Skeletal muscle tissue (tissue), 4 donors: Measurements from ENCODE around the gene CAV1. TPM values are rescaled to one million over a fixed set of nuclear protein-coding genes. Genes with fewer than 3 reads are reported as not detected.
"Not testable (repeated sequence)": the region's sequence is repeated elsewhere in the genome, so short reads cannot be mapped to it uniquely, and the experiment has no call there.

Experiments
- H3K27ac ChIP-seq: one replicate; pipeline ENCODE4 v1.7.0; 2013; ENCODE audit warnings: mild to moderate bottlenecking, low read depth, low read length, inconsistent platforms
- H3K27me3 ChIP-seq, 3 donors: one replicate each; pipeline ENCODE4 v1.7.0; 2013; ENCODE audit warnings: low read length in 3 of 3; ENCODE audit not compliant: control insufficient read depth in 3 of 3, insufficient read depth in 3 of 3
- H3K36me3 ChIP-seq, 3 donors: one replicate each; pipeline ENCODE4 v1.7.0; 2013; ENCODE audit warnings: low read length in 3 of 3; ENCODE audit not compliant: control insufficient read depth in 3 of 3, insufficient read depth in 3 of 3
- H3K4me1 ChIP-seq, 3 donors: one replicate each; pipeline ENCODE4 v1.7.0; 2013; ENCODE audit warnings: low read length in 3 of 3, mild to moderate bottlenecking in 3 of 3; ENCODE audit not compliant: control insufficient read depth in 3 of 3, insufficient read depth in 3 of 3
- H3K4me3 ChIP-seq, 3 donors: one replicate each; pipeline ENCODE4 v1.7.0; 2013; ENCODE audit warnings: low read length in 3 of 3
- H3K9ac ChIP-seq, 3 donors: one replicate each; pipeline ENCODE4 v1.7.0; 2013; ENCODE audit warnings: low read length in 3 of 3, mild to moderate bottlenecking in 3 of 3, moderate library complexity in 2 of 3, low read depth in 1 of 3
- H3K9me3 ChIP-seq, 3 donors: one replicate each; pipeline ENCODE4 v1.7.0; 2013; ENCODE audit warnings: low read length in 3 of 3; ENCODE audit not compliant: control insufficient read depth in 3 of 3
- total RNA-seq: library from RNA; depleted of rRNA; stranded (reverse); fragments of >200 nt; gene quantifications from one replicate; pipeline ENCODE4 v1.2.3, GENCODE V29; 2014
- donor health status: Osteomylitis.

CAV1 gene
- 175 TPM for total RNA-seq

DNA sequence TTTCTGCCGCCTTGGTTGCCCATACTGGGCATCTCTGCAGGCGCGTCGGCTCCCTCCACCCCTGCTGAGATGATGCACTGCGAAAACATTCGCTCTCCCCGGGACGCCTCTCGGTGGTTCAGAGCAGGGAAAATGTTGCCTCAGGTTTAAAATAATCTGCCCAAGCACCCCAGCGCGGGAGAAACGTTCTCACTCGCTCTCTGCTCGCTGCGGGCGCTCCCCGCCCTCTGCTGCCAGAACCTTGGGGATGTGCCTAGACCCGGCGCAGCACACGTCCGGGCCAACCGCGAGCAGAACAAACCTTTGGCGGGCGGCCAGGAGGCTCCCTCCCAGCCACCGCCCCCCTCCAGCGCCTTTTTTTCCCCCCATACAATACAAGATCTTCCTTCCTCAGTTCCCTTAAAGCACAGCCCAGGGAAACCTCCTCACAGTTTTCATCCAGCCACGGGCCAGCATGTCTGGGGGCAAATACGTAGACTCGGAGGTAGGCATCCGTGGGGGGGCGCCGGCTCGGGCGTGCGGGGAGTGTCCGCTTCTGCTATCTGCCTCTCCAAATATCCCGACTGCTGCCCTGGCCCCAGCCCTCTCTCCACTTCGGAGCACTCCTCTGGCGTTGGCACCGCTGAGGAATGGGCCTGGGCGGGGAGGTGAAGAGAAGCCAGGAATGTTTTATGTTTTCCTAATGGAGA lies at the start of gene CAV1:
CAV1 (plus strand) TSS at position 428 of the 689 bp plus-strand sequence; CDS start at position 455, 27 bp downstream.
- peaks cover 20 to 22% (median 22%) of the 10 kb centered on the region in 3 donors for H3K4me1 ChIP-seq

GRCh38 chr7:116477625-116478024 lies 47.2 kb upstream of the CAV1 start:
- Histone ChIP-seq H3K36me3 (no peaks in the 10 kb centered on the region), H3K27ac (no peak overlapping the region), H3K4me1 (no peaks in the 10 kb centered on the region), H3K4me3 (no peak overlapping the region), H3K27me3 (no peaks in the 10 kb centered on the region), H3K9ac (no peak overlapping the region), H3K9me3 (no peaks in the 10 kb centered on the region)

More for the DNA sequence above, at the start of gene CAV1:
- H3K9ac ChIP-seq, result peak within 1 kb of the TSS; percentile 82 to 91 (median 88)
- no peaks in the 10 kb centered on the region for H3K36me3 ChIP-seq
- peak within 1 kb of the TSS; percentile 88 to 92 (median 88) for H3K4me3 ChIP-seq
- no peaks in the 10 kb centered on the region for H3K9me3 ChIP-seq
- H3K27me3 ChIP-seq, result peaks cover 0 to 18% (median 5%) of the 10 kb centered on the region in 3 donors
- H3K27ac ChIP-seq, result peak within 1 kb of the TSS; percentile 83

DNA sequence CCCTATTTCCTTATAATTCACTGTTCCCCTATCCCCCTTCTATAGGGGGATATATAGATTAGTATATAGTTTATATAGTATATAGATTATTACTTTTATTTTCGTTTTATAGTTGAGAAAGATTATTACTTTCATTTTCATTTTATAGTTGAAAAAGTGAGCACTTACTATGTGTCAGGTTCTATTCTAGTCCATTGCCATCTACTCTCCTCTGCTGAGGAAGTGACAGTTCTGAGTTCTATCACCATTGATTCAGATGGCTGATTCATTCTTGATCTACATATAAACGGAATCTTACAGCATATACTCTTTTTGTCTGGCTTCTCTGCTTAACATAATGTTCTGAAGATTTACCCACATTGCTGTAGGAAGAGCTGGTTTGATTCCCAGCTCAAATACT lies 46.0 kb upstream of the CAV1 start:
- Histone ChIP-seq H3K9ac (no peak overlapping the region), H3K36me3 (no peaks in the 10 kb centered on the region), H3K4me3 (no peak overlapping the region), H3K4me1 (no peaks in the 10 kb centered on the region), H3K27ac (no peak overlapping the region), H3K9me3 (no peaks in the 10 kb centered on the region), H3K27me3 (no peaks in the 10 kb centered on the region)

GRCh38 chr7:116483271-116483942 lies 41.4 kb upstream of the CAV1 start:
- no peak overlapping the region for H3K9ac ChIP-seq
- H3K4me1 ChIP-seq, result no peaks in the 10 kb centered on the region
- no peaks in the 10 kb centered on the region for H3K36me3 ChIP-seq
- H3K27ac ChIP-seq, result no peak overlapping the region
- no peak overlapping the region for H3K4me3 ChIP-seq
- H3K27me3 ChIP-seq, result no peaks in the 10 kb centered on the region
- H3K9me3 ChIP-seq, result no peaks in the 10 kb centered on the region

- not testable (repeated sequence) for H3K4me1 ChIP-seq, H3K4me3 ChIP-seq, H3K9ac ChIP-seq, H3K27me3 ChIP-seq, H3K9me3 ChIP-seq, H3K27ac ChIP-seq, H3K36me3 ChIP-seq
Observed at GRCh38 chr7:116484389-116484788, 40.4 kb upstream of the CAV1 start.

DNA sequence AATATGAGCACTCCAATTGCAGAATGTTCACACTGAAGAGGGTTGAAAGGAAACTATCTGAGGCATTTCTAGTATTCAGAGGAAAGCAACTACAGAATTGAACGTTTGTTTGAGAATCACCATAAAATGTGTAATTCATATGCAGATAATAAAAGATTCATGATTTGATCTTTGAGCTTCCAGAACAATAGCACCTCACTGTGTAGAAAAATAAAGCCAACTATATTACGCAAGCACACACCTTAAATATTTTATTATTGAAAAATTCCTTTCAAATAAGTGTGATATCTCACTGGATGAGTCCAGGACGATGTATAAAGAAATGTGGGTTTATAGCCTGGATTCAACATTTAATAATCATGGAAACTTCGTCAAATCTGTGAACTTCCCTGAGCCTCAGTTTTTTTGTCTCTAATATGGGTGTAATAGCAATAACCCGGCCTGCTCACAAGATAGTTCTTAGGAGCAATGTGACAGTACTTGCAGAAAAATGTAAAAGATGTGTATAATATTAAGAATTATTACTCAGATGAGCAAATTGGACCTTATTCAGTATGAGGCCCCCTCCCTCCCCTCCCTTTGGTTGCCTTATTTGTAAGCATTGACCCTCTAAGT lies 36.8 kb upstream of the CAV1 start:
- no peaks in the 10 kb centered on the region for H3K4me1 ChIP-seq
- H3K4me3 ChIP-seq, result no peak overlapping the region
- no peaks in the 10 kb centered on the region for H3K36me3 ChIP-seq
- H3K27me3 ChIP-seq, result no peaks in the 10 kb centered on the region
- H3K9me3 ChIP-seq, result no peaks in the 10 kb centered on the region
- no peak overlapping the region for H3K27ac ChIP-seq
- H3K9ac ChIP-seq, result no peak overlapping the region

- Histone ChIP-seq H3K4me3 (no peak overlapping the region), H3K9me3 (no peaks in the 10 kb centered on the region), H3K27ac (no peak overlapping the region), H3K9ac (no peak overlapping the region), H3K36me3 (no peaks in the 10 kb centered on the region), H3K4me1 (no peaks in the 10 kb centered on the region), H3K27me3 (no peaks in the 10 kb centered on the region)
Observed at GRCh38 chr7:116490351-116490750, 34.5 kb upstream of the CAV1 start.

DNA sequence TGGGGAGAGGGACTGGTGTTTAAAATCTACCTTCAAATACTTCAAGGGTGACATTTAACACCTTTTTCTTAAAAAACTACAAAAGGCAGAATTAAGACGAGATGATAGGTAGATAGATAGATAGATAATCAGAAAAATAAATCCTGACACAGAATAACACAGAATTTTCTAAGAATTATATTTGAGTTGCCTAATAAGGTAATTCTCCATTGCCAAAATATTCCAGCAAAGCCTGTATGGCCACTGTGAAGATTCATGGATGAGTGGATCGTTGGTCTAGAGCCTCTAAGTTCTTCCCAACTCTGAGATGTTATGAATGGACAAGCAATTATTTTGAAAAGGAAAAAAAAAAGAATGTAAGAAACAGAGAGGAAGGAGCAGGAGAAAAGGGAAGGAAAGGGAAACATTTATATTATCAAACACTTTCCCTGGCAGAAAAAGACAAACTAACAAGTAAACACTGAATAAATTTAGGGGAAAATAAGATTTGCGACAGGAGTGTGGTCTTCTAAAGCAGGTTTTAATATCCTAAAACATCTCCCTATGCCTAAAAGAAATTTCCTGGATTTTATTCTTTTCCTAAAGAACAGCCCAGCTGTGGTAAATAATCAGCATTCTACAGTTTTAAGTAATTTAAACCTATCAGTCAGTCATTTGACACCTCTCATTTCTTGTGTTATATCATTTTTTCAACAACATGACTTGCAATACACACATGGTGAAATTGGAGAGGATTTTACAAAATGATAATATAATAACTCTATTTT lies 32.8 kb upstream of the CAV1 start:
- no peaks in the 10 kb centered on the region for H3K4me1 ChIP-seq

GRCh38 chr7:116492654-116493109 lies 32.2 kb upstream of the CAV1 start:
- H3K36me3 ChIP-seq, result no peaks in the 10 kb centered on the region
- H3K9ac ChIP-seq, result no peak overlapping the region
- H3K27ac ChIP-seq, result no peak overlapping the region
- H3K27me3 ChIP-seq, result no peaks in the 10 kb centered on the region
- no peak overlapping the region for H3K4me3 ChIP-seq
- no peaks in the 10 kb centered on the region for H3K4me1 ChIP-seq
- H3K9me3 ChIP-seq, result no peaks in the 10 kb centered on the region

More for the DNA sequence above, 32.8 kb upstream of the CAV1 start:
- no peaks in the 10 kb centered on the region for H3K9me3 ChIP-seq
- no peak overlapping the region for H3K4me3 ChIP-seq
- H3K9ac ChIP-seq, result no peak overlapping the region
- no peaks in the 10 kb centered on the region for H3K36me3 ChIP-seq
- H3K27me3 ChIP-seq, result no peaks in the 10 kb centered on the region
- no peak overlapping the region for H3K27ac ChIP-seq
